Upper lobe of left lung (tissue), 4 donors: ENCODE data around the gene TOMM70.

Experiments used
- CTCF ChIP-seq, 6 experiments: fragments of 450-650 bp in 4 of 6; fragments of 200-600 bp in 2 of 6; sonication (generic) in 2 of 6; IDR thresholded peaks; one replicate each; pipeline ENCODE4 v1.5.1; 2016 to 2019; ENCODE audit warnings: antibody characterized with exemption in 6 of 6
- EP300 ChIP-seq, 4 donors: sonication (generic); formaldehyde crosslinking; IDR thresholded peaks; one replicate each; pipeline ENCODE4 v1.5.1; 2017; ENCODE audit warnings: antibody characterized with exemption in 4 of 4, control low read depth in 2 of 4
- POLR2A ChIP-seq, 4 donors: fragments of 450-650 bp; IDR thresholded peaks; one replicate each; pipeline ENCODE4 v1.5.1; 2016 to 2017; ENCODE audit warnings: antibody characterized with exemption in 4 of 4, mild to moderate bottlenecking in 2 of 4
- POLR2AphosphoS5 ChIP-seq, 2 donors: sonication (generic); formaldehyde crosslinking; IDR thresholded peaks; one replicate each; pipeline ENCODE4 v1.5.1; 2017; ENCODE audit warnings: antibody characterized with exemption in 2 of 2

DNA sequence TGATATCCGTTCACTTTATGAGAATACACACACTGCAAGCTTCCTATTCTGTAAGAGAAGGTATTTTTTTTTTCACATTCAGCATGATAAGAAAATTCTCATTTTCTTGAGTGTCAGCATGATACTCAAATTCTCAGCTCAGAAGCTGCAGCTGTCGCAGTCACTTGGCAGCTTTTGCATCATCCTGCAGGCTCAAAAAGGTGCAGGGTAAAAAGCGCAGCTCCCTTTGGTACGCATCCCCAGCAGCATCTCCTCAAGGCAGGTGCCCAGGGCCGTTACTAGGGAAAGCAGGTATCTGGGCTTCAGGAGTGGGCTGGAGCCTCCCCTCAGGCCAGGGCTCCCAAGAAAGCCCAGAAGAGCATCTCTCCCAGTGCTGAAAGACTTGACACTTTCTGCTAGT, 22.7 kb upstream of the TOMM70 start:
- no peak for TF ChIP-seq POLR2A (IDR thresholded peaks at IDR 0.05)
- no peak for TF ChIP-seq CTCF (IDR thresholded peaks at IDR 0.05)
- TF ChIP-seq EP300 (IDR thresholded peaks at IDR 0.05), result no peak
- TF ChIP-seq POLR2AphosphoS5 (IDR thresholded peaks at IDR 0.05), result no peak
